ENCODE results near the gene NR2C1.

Gene NR2C1

DNA sequence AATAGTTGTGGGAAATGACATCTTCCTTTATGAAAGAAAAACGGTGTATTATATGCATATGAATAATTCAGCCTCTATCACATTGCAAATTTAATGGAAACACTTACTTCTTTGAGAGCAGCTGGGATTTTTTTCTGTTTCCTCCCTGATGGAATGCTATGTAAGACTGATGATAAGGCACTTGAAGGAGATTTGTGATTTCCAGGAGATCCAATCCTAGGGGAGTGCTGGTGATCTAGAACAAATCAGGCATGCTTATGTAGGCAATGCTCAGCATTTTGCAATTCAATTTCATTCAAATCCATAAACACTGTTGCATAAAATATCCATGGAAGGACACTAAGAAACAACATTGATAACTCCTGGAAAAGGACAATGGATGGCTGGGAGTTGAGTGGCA is 16.0 kb upstream of the NR2C1 start:
- in situ Hi-C loops (cut with HindIII; ENCODE audit: low pct_ligation_motif_present, low sequenced_read_pairs), result no loop called here
- Histone ChIP-seq H3K27ac (no peak overlapping the region), H3K36me3 (replicated peaks) (peaks cover 28% of the 10 kb centered on the region), H3K4me3 (ENCODE audit: low read depth, low read length) (no peak overlapping the region), H3K27me3 (replicated peaks) (no peaks in the 10 kb centered on the region)
- TF ChIP-seq, protein P1, sequence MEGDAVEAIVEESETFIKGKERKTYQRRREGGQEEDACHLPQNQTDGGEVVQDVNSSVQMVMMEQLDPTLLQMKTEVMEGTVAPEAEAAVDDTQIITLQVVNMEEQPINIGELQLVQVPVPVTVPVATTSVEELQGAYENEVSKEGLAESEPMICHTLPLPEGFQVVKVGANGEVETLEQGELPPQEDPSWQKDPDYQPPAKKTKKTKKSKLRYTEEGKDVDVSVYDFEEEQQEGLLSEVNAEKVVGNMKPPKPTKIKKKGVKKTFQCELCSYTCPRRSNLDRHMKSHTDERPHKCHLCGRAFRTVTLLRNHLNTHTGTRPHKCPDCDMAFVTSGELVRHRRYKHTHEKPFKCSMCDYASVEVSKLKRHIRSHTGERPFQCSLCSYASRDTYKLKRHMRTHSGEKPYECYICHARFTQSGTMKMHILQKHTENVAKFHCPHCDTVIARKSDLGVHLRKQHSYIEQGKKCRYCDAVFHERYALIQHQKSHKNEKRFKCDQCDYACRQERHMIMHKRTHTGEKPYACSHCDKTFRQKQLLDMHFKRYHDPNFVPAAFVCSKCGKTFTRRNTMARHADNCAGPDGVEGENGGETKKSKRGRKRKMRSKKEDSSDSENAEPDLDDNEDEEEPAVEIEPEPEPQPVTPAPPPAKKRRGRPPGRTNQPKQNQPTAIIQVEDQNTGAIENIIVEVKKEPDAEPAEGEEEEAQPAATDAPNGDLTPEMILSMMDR (IDR thresholded peaks at IDR 0.05; ENCODE audit: low read depth, low read length, missing control alignments), result no peak
- DNase-seq, result no peak

DNA sequence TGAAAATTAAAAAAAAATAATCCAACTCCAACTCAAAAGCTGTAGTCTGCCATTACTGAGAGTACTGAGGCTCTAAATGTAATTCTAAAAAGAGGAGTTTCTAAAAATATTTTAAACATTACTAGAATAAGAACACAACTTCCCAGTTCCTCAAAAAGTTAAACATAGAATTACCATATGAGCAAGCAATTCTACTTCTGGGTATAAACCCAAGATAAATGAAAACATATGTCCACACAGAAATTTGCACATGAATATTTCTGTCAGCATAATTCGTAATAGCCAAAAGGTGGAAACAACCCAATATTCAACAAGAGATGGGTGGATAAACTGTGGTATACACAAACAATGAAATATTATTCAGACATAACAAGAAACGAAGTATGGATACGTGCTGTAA is 15.0 kb upstream of the NR2C1 start:
- Histone ChIP-seq H3K4me3 (ENCODE audit: low read depth, low read length) (no peak overlapping the region), H3K36me3 (replicated peaks) (peaks cover 28% of the 10 kb centered on the region)
- in situ Hi-C loops (cut with HindIII; ENCODE audit: low pct_ligation_motif_present, low sequenced_read_pairs), result no loop called here

DNA sequence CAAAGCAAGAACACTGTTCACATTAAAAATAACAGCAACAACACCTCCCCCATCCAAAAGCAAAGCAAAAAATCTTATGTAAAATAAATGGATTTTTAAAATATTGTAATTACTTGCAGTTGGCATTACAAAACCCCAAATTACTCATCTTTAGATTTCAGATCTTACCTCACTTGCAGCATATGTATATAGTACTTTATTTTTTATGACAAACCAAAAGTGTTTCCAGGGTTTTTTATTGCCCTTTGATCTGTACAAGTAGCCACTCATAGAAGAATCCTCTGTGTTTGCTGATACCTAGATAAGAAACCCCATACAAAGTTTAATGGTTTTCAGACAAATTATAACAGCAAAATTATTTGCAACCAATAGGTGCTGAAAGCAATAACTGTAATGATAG is 12.2 kb upstream of the NR2C1 start:
- DNase-seq, result no peak
- TF ChIP-seq, protein P1 (IDR thresholded peaks at IDR 0.05; ENCODE audit: low read depth, low read length, missing control alignments), result no peak
- H3K4me3 ChIP-seq (ENCODE audit: low read depth, low read length), result no peak overlapping the region
- H3K36me3 ChIP-seq (replicated peaks), result peaks cover 16% of the 10 kb centered on the region
- H3K27ac ChIP-seq, result no peak overlapping the region
- in situ Hi-C loops (cut with HindIII; ENCODE audit: low pct_ligation_motif_present, low sequenced_read_pairs), result no loop called here
- no peaks in the 10 kb centered on the region for H3K27me3 ChIP-seq (replicated peaks)

More for the DNA sequence above, 15.0 kb upstream of the NR2C1 start:
- TF ChIP-seq, protein P1 (IDR thresholded peaks at IDR 0.05; ENCODE audit: low read depth, low read length, missing control alignments), result no peak
- Histone ChIP-seq H3K27me3 (replicated peaks) (no peaks in the 10 kb centered on the region), H3K27ac (no peak overlapping the region)
- DNase-seq, result no peak

DNA sequence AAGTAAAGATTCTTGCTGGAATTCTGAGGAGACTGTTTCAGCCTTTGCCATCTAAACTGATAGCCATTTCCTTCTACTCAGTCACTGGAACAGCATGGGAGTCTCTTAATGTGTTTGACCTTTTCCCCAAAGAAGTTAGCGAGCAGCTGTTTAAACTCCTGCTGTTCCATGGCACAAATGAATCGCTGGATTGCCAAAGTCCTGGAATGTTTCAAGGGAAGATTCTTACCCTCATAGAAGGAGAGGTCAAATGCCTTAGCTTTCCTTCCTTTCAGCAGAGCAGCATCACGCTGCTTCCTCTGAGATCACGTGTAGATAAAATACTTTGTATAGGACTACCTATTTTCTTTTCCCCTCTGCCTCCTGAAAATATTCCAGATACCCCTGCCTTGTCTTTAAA is 10.5 kb upstream of the NR2C1 start:
- in situ Hi-C loops (cut with HindIII; ENCODE audit: low pct_ligation_motif_present, low sequenced_read_pairs), result no loop called here
- peaks cover 5% of the 10 kb centered on the region for H3K36me3 ChIP-seq (replicated peaks)
- peak; percentile 32 for DNase-seq
- TF ChIP-seq, protein P1 (IDR thresholded peaks at IDR 0.05; ENCODE audit: low read depth, low read length, missing control alignments), result no peak
- H3K27me3 ChIP-seq (replicated peaks), result no peaks in the 10 kb centered on the region
- H3K27ac ChIP-seq, result no peak overlapping the region
- no peak overlapping the region for H3K4me3 ChIP-seq (ENCODE audit: low read depth, low read length)

DNA sequence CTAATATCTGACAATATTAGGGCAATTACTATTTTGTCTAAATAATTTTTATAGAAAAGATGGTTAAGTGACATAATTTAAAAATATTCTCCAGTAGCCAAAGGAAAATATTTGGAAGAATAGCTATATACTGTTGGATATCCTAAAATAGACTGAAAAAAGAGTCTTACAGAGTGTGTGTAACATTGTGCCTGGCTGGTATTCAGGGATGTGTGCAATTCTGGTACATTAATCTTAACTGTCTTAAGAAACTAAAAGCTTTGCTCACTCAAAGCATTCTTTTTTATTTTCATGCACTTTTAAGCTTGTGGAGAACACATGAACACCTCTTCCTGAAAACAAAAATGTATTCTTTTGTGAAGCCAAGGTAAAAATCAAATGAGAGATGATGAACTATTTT is 10.1 kb upstream of the NR2C1 start:
- in situ Hi-C loops (cut with HindIII; ENCODE audit: low pct_ligation_motif_present, low sequenced_read_pairs), result no loop called here
- H3K36me3 ChIP-seq (replicated peaks), result peaks cover 3% of the 10 kb centered on the region
- H3K27me3 ChIP-seq (replicated peaks), result no peaks in the 10 kb centered on the region
- TF ChIP-seq, protein P1 (IDR thresholded peaks at IDR 0.05; ENCODE audit: low read depth, low read length, missing control alignments), result no peak
- DNase-seq, result no peak
- no peak overlapping the region for H3K4me3 ChIP-seq (ENCODE audit: low read depth, low read length)
- H3K27ac ChIP-seq, result no peak overlapping the region

DNA sequence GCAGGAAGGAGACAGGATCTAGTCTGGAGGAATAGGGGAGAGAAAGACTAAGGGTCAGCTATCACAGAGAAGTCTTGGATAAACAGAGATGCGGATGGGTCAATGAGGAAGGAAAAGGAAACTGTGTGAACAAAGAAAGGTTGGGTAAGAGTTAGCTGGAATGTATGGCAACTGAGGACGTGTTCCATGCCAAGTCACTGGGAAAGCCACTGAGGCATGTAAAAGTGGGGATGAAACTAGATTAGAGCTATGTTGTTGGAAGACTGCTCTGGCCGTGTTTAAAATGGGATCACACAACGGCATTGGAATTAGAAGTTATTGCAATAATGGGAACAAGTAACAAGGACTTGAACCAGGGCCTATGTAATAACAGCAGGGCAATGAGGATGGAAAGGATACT is 3.9 kb upstream of the NR2C1 start:
- Histone ChIP-seq H3K4me3 (ENCODE audit: low read depth, low read length) (no peak overlapping the region), H3K27ac (no peak overlapping the region), H3K36me3 (replicated peaks) (no peaks in the 10 kb centered on the region), H3K27me3 (replicated peaks) (no peaks in the 10 kb centered on the region)
- in situ Hi-C loops (cut with HindIII; ENCODE audit: low pct_ligation_motif_present, low sequenced_read_pairs), result no loop called here
- no peak for DNase-seq
- TF ChIP-seq, protein P1 (IDR thresholded peaks at IDR 0.05; ENCODE audit: low read depth, low read length, missing control alignments), result no peak
